GM18909 (cell line): ENCODE data around the gene ATP5F1E.
A peak's percentile ranks its signal among the peaks of the same experiment; 100 is the strongest.
"Not testable (repeated sequence)": the region's sequence is repeated elsewhere in the genome, so short reads cannot be mapped to it uniquely, and the experiment has no call there.

Experiments
- ATAC-seq: cut with Tn5 transposase; IDR thresholded peaks from one replicate; pipeline ENCODE4 v1.9.1; 2021; ENCODE audit warnings: mild to moderate bottlenecking; ENCODE audit not compliant: unreplicated experiment, poor library complexity

Gene ATP5F1E

DNA sequence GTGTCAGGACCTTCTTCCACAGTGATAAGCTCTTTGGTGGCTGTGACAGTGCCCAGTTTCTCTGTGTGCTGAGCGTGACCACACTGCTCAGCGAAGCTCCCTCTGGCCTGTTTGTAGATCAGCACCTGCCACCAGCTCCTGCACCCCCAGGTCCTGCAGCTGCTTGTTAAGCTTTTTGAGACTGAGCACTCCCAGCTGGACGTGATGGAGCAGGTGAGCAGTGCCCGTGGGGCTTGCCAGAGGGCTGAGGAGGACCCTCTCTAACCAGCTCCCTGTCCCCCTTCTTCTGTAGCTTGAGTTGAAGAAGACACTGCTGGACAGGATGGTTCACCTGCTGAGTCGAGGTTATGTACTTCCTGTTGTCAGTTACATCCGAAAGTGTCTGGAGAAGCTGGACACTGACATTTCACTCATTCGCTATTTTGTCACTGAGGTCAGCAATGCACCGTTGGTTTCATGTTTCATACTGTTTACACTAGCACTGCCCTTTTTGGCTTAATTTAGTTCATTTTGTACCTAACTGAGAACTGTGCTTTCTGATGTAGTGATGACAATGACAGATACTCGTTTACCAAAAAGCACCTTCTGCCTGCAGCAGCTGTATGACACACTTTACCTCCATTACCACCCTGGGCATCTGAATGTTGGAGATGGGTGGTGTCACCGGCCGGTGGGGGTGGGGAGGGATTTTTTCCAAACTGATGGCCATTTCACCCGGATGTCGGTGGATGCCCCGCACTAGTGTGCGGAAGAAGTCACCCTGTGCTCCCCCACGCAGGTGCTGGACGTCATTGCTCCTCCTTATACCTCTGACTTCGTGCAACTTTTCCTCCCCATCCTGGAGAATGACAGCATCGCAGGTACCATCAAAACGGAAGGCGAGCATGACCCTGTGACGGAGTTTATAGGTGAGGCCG is 38.5 kb downstream of the ATP5F1E start:
- no peak for ATAC-seq

DNA sequence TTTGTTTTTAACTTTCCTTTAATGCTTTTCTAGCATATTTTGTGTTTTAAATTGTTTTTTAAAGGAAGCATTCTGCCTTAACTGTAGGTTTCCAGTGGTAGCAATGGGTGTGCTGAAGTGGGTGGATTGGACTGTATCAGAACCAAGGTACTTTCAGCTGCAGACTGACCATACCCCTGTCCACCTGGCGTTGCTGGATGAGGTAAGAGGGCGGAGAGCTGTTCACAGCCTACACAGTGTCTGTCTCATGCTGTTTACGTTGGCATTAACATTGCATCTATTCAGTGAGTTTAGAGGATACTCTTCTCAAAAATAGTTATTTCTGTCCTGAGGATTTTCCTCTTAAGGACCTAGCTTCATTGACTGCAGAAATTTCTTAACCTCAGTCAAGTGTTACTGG is 39.2 kb downstream of the ATP5F1E start:
- ATAC-seq, result no peak

DNA sequence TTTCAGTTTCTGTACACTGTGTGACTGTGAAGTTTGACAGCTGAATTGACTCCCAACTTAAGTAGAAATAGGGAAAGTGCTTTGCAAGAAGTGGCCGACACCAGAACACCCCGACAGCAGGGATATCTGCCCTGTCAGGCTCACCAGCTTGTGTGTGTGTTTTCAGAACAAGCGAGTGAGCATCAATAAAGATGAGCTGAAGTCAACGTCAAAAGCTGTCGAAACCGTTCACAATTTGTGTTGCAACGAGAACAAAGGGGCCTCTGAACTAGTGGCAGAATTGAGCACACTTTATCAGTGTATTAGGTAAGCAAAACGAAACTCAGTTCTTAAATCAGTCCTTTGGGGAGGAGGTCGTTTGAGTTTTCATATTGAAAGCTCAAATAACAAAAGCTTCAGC is 40.4 kb downstream of the ATP5F1E start:
- ATAC-seq, result no peak

DNA sequence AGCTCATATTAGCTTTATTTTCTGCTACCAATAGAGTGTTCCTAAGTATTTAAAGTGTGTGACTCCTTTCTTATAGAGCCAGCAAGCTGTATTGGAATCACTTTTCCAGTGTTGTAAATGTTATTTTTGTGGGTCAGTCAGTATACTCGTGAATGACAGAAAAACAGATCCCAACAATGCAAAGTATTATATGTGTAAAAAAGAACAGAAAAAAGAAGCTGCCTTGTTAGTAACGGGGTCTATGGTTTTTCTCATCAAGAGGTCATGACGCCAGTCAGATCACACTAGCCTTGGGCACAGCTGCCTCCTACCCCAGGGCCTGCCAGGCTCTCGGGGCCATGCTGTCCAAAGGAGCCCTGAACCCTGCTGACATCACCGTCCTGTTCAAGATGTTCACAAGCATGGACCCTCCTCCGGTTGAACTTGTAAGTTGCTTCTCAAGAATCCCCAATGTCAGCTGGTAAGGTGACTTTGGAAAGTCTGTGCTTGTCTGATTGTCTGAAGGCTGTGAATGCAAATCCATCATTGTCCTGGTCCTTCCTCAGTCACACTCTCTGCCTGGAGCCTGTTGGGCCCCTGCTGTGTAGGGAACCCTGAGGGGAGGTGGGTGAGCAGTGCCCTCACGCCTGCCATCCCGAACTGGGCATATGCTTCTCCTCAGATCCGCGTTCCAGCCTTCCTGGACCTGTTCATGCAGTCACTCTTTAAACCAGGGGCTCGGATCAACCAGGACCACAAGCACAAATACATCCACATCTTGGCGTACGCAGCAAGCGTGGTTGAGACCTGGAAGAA is 41.3 kb downstream of the ATP5F1E start:
- ATAC-seq, result no peak

GRCh38 chr20:58989196-58989595 is 42.9 kb downstream of the ATP5F1E start:
- ATAC-seq, result no peak

DNA sequence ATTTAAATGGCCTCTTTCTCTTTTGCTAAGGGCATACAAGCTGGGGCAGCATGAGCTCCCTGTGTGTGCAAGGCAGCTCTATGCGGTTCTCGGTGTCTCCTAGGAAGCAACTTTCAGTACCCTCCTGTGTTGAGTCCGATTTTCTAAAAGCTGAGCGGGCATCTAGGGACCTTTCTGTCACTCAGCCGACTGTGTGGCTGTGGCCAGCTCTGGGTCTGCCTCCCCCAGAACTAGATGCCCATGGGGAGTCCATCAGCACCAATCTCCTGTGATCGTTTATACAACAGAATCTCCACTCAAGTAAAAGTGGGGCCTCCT is 43.6 kb downstream of the ATP5F1E start:
- no peak for ATAC-seq

- ATAC-seq, result no peak
Observed at GRCh38 chr20:58987790-58988564, 44.2 kb downstream of the ATP5F1E start.

- ATAC-seq, result no peak
Observed at GRCh38 chr20:58986968-58987517, 45.1 kb downstream of the ATP5F1E start.

DNA sequence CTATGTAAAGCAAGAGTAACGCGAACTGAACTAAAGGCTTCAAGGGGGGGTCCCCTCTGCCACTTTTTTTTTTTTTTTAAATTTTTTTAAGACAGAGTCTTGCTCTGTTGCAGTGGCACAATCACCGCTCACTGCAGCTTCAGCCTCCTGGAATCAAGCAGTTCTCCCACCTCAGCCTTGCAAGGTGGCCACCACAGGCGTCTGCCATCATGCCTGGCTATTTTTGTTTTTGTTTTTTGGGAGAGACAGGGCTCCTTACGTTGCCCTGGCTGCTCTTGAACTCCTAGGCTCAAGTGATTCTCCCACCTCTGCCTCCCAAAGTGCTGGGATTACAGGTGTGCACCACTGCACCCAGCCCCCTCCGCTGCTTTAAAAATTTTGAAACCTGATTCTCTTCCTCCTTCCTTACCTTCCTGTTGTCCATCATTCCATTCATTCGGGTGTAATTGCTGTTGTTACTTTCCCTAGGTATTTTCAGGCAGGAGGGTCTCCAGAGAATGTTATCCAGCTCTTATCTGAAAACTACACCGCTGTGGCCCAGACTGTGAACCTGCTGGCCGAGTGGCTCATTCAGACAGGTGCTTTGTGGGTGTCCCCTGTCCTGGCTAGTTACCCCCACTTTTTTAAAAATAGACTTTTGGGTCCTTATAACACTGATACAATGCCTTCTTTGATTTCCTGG is 45.7 kb downstream of the ATP5F1E start:
- ATAC-seq, result no peak

GRCh38 chr20:58985656-58986055 is 46.5 kb downstream of the ATP5F1E start:
- ATAC-seq, result no peak

DNA sequence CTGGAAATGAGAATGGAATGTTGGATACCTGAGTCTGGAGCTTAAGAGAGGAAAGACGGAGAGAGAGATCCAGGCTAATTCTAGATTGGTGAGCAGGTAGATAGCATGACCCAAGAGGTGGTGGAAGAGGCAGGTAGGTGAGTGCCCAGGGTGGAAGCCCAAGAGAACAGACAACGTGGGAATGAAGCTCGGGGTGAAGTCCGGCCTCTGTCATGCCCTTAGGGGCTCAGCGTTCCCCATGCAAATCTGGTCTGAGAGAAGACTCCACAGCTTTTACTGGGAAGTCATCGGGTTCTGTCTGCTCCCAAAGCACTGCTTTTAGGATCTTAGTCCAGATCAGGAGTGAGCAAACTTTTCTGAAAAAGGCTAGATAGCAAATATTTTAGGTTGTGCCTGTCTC is 47.4 kb downstream of the ATP5F1E start:
- ATAC-seq, result no peak

DNA sequence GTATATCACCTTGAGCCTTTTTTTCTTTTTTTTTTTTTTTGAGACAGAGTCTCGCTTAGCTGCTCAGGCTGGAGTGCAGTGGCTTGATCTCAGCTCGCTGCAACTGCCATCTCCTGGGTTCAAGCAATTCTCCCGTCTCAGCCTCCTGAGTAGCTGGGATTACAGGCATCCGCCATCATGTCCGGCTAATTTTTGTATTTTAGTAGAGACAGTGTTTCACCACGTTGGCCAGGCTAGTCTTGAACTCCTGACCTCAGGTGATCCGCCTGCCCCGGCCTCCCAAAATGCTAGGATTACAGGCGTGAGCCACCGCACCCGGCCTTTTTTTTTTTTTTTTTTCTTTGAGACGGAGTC is 49.0 kb downstream of the ATP5F1E start:
- not testable (repeated sequence) for ATAC-seq

- no peak for ATAC-seq
Observed at GRCh38 chr20:58982406-58983114, 49.6 kb downstream of the ATP5F1E start.

GRCh38 chr20:58981628-58982364 is 50.3 kb downstream of the ATP5F1E start:
- ATAC-seq, result peak; percentile 12

DNA sequence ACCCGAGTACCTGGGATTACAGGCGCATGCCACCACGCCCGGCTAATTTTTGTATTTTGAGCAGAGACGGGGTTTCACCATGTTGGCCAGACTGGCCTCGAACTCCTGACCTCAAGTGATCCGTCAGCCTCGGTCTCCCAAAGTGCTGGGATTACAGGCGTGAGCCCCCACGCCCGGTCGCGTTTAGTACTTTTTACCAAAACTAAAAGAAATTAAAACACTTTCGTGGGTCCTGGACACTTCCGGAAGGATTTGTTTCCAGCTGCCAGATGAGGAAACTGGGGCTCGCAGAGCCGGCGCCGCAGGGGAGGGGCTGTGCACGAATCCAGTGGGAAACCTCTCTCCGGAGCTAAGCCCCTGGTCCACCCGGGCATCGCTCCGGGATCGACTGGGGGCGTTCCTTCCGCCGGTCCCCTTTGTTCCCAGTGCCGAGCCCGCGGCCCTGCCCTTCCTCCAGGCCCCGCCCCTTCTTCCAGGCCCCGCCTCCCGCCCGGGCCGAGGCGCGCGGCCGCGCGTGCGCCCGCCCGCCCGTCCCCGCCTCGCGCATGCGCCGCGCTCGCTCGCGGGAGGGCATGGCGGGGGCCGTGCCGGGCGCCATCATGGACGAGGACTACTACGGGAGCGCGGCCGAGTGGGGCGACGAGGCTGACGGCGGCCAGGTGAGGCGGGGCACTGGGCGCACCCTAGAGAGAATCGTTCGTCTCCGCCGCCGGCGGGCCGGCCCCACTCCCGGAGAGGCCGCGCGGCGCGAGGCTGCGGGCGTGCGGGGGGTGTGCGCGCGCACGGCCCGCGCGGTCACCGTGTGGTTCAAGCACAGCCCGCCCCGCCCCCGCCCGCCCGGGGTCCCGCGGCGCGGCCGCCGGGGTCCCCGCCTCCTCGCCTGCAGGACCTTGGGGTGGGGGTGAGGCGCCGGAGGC is 51.2 kb downstream of the ATP5F1E start, which contains the start of gene NELFCD:
NELFCD (plus strand) TSS at position 546 of the 917 bp plus-strand sequence; CDS start at position 600, 54 bp downstream.
- ATAC-seq, result peak; percentile 80

- ATAC-seq, result no peak
Observed at GRCh38 chr20:58978351-58979190, 53.6 kb downstream of the ATP5F1E start.
